ENCODE data around the gene MMD. TPM values are rescaled to one million over a fixed set of nuclear protein-coding genes. Genes with fewer than 3 reads are reported as not detected.

MMD gene
- total RNA-seq, 3 donors from 2014 or later (not counting 1 experiment from before 2014, with no cell fraction given): 18.7 to 33.5 (median 27.9) TPM

DNA sequence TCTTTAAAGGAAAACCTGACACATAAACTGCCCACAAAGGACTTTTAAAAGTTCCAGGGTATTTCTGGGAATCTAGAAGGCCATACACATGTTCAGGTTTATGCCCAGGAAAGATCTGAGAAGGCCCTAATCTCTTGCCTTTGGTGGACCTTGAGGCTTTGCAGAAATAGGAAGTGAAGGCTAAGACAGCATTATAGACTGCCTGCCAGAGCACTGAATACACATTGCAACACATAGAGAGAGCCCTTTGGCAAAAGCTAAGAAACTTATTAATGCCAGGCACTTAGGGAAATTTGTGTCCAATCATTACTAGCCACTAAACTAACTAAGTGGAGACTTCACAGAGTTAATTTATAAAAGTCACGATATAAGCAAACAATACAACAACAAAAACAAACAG lies 70.4 kb downstream of the MMD start:
- Mint-ChIP-seq H3K27ac (no peak overlapping the region), H3K4me3 (no peak overlapping the region), H3K9me3 (no peaks in the 10 kb centered on the region), H3K27me3 (ENCODE audit: low read depth in 2 of 2) (peaks cover under 1 to 3% of the 10 kb centered on the region in 2 donors), H3K4me1 (peaks cover 5 to 6% of the 10 kb centered on the region in 2 donors), H3K36me3 (no peaks in the 10 kb centered on the region)
- H3K27me3 ChIP-seq (ENCODE audit: control insufficient read depth, insufficient read depth, low read length): no peaks in the 10 kb centered on the region
- no peak overlapping the region for H3K4me3 ChIP-seq (ENCODE audit: low read length)
- intact Hi-C loops (cut with micrococcal nuclease): no loop called here
- TF ChIP-seq, protein P1, sequence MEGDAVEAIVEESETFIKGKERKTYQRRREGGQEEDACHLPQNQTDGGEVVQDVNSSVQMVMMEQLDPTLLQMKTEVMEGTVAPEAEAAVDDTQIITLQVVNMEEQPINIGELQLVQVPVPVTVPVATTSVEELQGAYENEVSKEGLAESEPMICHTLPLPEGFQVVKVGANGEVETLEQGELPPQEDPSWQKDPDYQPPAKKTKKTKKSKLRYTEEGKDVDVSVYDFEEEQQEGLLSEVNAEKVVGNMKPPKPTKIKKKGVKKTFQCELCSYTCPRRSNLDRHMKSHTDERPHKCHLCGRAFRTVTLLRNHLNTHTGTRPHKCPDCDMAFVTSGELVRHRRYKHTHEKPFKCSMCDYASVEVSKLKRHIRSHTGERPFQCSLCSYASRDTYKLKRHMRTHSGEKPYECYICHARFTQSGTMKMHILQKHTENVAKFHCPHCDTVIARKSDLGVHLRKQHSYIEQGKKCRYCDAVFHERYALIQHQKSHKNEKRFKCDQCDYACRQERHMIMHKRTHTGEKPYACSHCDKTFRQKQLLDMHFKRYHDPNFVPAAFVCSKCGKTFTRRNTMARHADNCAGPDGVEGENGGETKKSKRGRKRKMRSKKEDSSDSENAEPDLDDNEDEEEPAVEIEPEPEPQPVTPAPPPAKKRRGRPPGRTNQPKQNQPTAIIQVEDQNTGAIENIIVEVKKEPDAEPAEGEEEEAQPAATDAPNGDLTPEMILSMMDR (IDR thresholded peaks at IDR 0.05): no peak
- DNase-seq: no peak
- no peaks in the 10 kb centered on the region for H3K36me3 ChIP-seq (ENCODE audit: control insufficient read depth, insufficient read depth, low read length)
- WGBS (ENCODE audit: insufficient coverage): no CpG with 5 or more reads among the region's 1 CpG
- no peaks in the 10 kb centered on the region for H3K9me3 ChIP-seq (ENCODE audit: control insufficient read depth, insufficient read depth, low read length)
- H3K27ac ChIP-seq (ENCODE audit: low read length): no peak overlapping the region
- H3K4me1 ChIP-seq (ENCODE audit: control insufficient read depth, insufficient read depth, low read length): no peaks in the 10 kb centered on the region
- ATAC-seq: no peak

DNA sequence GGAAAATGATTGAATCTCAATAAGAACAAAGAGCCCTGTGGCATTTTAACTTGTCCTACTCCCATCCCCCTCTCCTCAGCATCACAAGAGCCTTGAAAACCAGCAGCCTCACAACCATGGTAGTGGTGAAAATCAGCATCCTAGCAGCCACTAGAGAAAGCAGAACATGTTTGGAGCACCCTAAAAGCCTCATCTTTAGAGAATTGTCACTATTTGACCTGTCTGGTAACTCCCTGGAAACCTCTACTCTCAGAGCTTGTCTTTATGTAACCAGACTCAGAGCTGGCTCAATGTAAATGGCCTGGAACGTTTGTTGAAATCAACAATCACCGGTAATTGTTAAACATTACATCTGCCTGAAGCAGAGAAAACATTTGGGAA lies 70.8 kb downstream of the MMD start:
- Histone ChIP-seq H3K4me3 (ENCODE audit: low read length) (no peak overlapping the region), H3K9me3 (ENCODE audit: control insufficient read depth, insufficient read depth, low read length) (no peaks in the 10 kb centered on the region), H3K36me3 (ENCODE audit: control insufficient read depth, insufficient read depth, low read length) (no peaks in the 10 kb centered on the region), H3K4me1 (ENCODE audit: control insufficient read depth, insufficient read depth, low read length) (no peaks in the 10 kb centered on the region), H3K27ac (ENCODE audit: low read length) (no peak overlapping the region), H3K27me3 (ENCODE audit: control insufficient read depth, insufficient read depth, low read length) (no peaks in the 10 kb centered on the region)
- ATAC-seq (no peak), DNase-seq (no peak)
- TF ChIP-seq, protein P1 (IDR thresholded peaks at IDR 0.05): no peak
- Mint-ChIP-seq H3K9me3 (no peaks in the 10 kb centered on the region), H3K4me1 (peaks cover 5 to 6% of the 10 kb centered on the region in 2 donors), H3K27me3 (ENCODE audit: low read depth in 2 of 2) (peaks cover 0 to under 1% of the 10 kb centered on the region in 2 donors), H3K36me3 (no peaks in the 10 kb centered on the region), H3K4me3 (no peak overlapping the region), H3K27ac (no peak overlapping the region)
- intact Hi-C loops (cut with micrococcal nuclease): no loop called here
- WGBS (ENCODE audit: insufficient coverage): 97% methylated on average over 2 of the region's 2 CpGs

DNA sequence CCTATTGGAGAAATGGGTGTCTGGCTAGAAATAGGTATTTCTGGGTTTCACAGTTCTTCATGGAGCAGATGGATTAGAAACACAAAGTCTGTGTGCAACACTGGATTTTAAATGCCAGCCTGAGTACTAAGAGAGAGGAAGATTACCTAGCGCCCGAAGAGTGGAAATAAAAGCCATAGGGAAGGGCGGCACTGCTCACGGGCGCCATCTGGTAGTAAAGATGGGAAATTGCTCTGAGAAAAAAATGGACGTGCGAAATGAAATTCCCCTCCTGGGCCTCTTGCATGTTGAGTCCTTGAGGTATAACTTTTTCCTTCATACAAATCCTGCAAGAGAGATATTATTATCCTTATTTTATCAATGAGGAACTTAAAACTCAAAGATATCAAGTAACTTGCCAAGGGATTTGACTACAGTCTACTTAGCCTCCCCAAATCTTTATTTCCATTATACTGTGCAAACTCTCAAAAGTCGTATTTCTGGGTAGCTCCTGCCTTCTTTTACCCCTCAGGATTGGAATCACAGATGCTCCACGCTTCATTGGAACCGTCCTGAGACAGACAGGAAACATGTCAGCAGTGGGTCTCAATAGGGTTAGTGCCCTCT lies 72.8 kb downstream of the MMD start:
- 17% methylated on average over 8 of the region's 10 CpGs for WGBS (ENCODE audit: insufficient coverage)

More for the DNA sequence above, 72.8 kb downstream of the MMD start:
- Histone ChIP-seq H3K36me3 (ENCODE audit: control insufficient read depth, insufficient read depth, low read length) (no peaks in the 10 kb centered on the region), H3K9me3 (ENCODE audit: control insufficient read depth, insufficient read depth, low read length) (no peaks in the 10 kb centered on the region), H3K4me3 (ENCODE audit: low read length) (no peak overlapping the region), H3K27me3 (ENCODE audit: control insufficient read depth, insufficient read depth, low read length) (no peaks in the 10 kb centered on the region), H3K27ac (ENCODE audit: low read length) (no peak overlapping the region), H3K4me1 (ENCODE audit: control insufficient read depth, insufficient read depth, low read length) (no peaks in the 10 kb centered on the region)
- Mint-ChIP-seq H3K27ac (no peak overlapping the region), H3K27me3 (ENCODE audit: low read depth in 2 of 2) (no peaks in the 10 kb centered on the region), H3K4me1 (peaks cover 5 to 6% of the 10 kb centered on the region in 2 donors), H3K9me3 (no peaks in the 10 kb centered on the region), H3K36me3 (no peaks in the 10 kb centered on the region), H3K4me3 (no peak overlapping the region)
- ATAC-seq (peak; percentile 59 to 75 (median 61)), DNase-seq (peak; percentile 20 to 71)
- intact Hi-C loops (cut with micrococcal nuclease): loop anchor here (2.0 kb wide), 1 partner anchor 356 kb away; no protein-coding TSS in a partner anchor
- TF ChIP-seq, protein P1 (IDR thresholded peaks at IDR 0.05): peak; percentile 78

Data from natural killer cell (primary cell).